Daoy (cell line): Measurements from ENCODE around the gene EDC4. TPM values are rescaled to one million over a fixed set of nuclear protein-coding genes. Genes with fewer than 3 reads are reported as not detected.

Experiments
- DNase-seq: peaks from one replicate; pipeline ENCODE4 v3.0.0-alpha.2; 2015; ENCODE audit warnings: low read depth
- total RNA-seq: library from RNA; depleted of rRNA; stranded (reverse); fragments of >200 nt; shearing (Covaris generic); gene quantifications from 2 replicates; pipeline ENCODE4 v1.2.3, GENCODE V29; 2014

The EDC4 gene
- total RNA-seq, 1 experiment from 2014 or later, result 43.3 TPM

GRCh38 chr16:67877064-67877463 lies 4.2 kb downstream of the EDC4 start:
- no peak for DNase-seq

- DNase-seq, result no peak
Observed at GRCh38 chr16:67878232-67878631, 5.4 kb downstream of the EDC4 start.

GRCh38 chr16:67878846-67879245 lies 6.0 kb downstream of the EDC4 start:
- DNase-seq, result no peak

- DNase-seq, result no peak
Observed at GRCh38 chr16:67879462-67879861, 6.6 kb downstream of the EDC4 start.

GRCh38 chr16:67879936-67880335 lies 7.1 kb downstream of the EDC4 start:
- DNase-seq, result no peak

GRCh38 chr16:67880584-67880983 lies 7.7 kb downstream of the EDC4 start:
- no peak for DNase-seq

GRCh38 chr16:67881621-67882161 lies 8.8 kb downstream of the EDC4 start:
- no peak for DNase-seq

- DNase-seq, result no peak
Observed at GRCh38 chr16:67882374-67883145, 9.7 kb downstream of the EDC4 start.

- DNase-seq, result no peak
Observed at GRCh38 chr16:67883146-67883871, 10.5 kb downstream of the EDC4 start.

- DNase-seq, result peak; percentile 50
Observed at GRCh38 chr16:67883872-67884261, 11.0 kb downstream of the EDC4 start.

- peak; percentile 87 for DNase-seq
Observed at GRCh38 chr16:67884684-67885083, 11.8 kb downstream of the EDC4 start, which contains the start of gene NRN1L. Gene NRN1L, plus strand, starts transcription at chr16:67884885. Its CDS starts 19 bp downstream, at chr16:67884904.

GRCh38 chr16:67885545-67885944 lies 12.7 kb downstream of the EDC4 start:
- no peak for DNase-seq

- no peak for DNase-seq
Observed at GRCh38 chr16:67885976-67886375, 13.1 kb downstream of the EDC4 start.

GRCh38 chr16:67886387-67886786 lies 13.5 kb downstream of the EDC4 start:
- DNase-seq, result no peak

- DNase-seq, result no peak
Observed at GRCh38 chr16:67888331-67888730, 15.5 kb downstream of the EDC4 start.

- DNase-seq, result no peak
Observed at GRCh38 chr16:67892375-67892774, 19.5 kb downstream of the EDC4 start.

GRCh38 chr16:67892899-67893742 lies 20.3 kb downstream of the EDC4 start, which contains the start of gene PSKH1:
Gene PSKH1, plus strand, starts transcription at chr16:67893254. Its CDS starts 15,496 bp downstream, at chr16:67908750.
- peak; percentile 96 for DNase-seq

GRCh38 chr16:67893743-67894399 lies 21.0 kb downstream of the EDC4 start:
- no peak for DNase-seq

GRCh38 chr16:67897231-67897630 lies 24.4 kb downstream of the EDC4 start:
- DNase-seq, result no peak

- DNase-seq, result no peak
Observed at GRCh38 chr16:67901734-67902133, 28.9 kb downstream of the EDC4 start.

GRCh38 chr16:67902831-67903230 lies 30.0 kb downstream of the EDC4 start:
- no peak for DNase-seq
